ENCODE measurements around the gene OLFM2. TPM values are rescaled to one million over a fixed set of nuclear protein-coding genes. Genes with fewer than 3 reads are reported as not detected.
A peak's percentile ranks its signal among the peaks of the same experiment; 100 is the strongest.

Gene OLFM2
- total and polyA plus RNA-seq, 9 of the 15 experiments (the other 6 are each of a cell fraction or from before 2014, with no cell fraction given): 0.10 to 0.33 (median 0.23) TPM; not detected in 4

DNA sequence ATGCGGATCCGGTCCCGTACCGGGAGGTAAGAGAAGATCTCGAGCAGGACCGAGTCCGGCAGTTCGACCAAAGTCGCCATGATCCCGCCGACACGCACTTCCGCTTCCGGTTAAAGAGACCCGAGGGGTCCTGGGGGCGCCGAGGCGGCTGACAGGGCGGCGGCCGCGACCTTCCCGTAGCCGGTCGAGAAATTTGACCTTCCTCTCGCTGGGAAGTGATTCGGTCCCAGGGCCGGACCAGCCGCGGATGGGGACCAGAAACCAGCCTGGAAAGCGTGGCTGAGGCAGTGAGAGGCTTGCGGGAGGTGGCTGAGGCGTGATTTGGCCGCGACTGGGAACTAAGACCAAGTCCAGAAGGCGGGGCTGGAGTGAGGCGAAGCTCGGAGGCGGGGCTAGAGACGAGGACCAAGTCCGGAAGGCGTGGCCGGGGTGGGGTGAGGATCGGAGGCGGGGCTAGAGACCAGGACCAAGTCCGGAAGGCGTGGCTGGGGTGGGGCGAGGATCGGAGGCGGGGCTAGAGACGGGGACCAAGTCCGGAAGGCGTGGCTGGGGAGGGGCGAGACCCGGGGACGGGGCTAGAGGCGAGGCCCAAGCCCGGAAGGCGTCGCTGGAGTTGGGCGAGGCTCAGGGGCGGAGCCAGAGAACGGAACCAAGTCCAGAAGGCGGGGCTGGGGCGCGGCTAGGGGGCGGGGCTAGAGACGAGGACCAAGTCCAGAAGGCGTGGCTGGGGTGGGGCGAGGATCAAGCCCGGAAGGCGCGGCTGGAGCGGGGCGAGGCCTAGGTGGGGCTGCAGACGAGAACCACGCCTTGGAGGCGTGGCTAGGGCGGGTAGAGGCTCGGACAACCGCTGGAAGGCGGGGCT lies 117.3 kb downstream of the OLFM2 start, which contains the start of gene FBXL12:
FBXL12 (minus strand) TSS at position 346 of the 862 bp plus-strand sequence; CDS start at position 80, 266 bp downstream.
- Histone ChIP-seq H3K36me3 (ENCODE audit: control insufficient read depth, insufficient read depth, low read length) (peaks cover 20% of the 10 kb centered on the region; the same call in 2 of the 3 replicates), H3K4me3 (peak within 1 kb of the TSS; percentile 100), H3K27me3 (ENCODE audit: control insufficient read depth in 2 of 2, insufficient read depth in 2 of 2, low read length in 2 of 2) (no peaks in the 10 kb centered on the region), H3K9ac (ENCODE audit: insufficient read depth in 1 of 2, low read depth in 2 of 2, low read length in 2 of 2) (peak within 1 kb of the TSS; percentile 91 to 97), H3K4me1 (replicated peaks in 1 of 2; ENCODE audit: control insufficient read depth in 2 of 2, insufficient read depth in 2 of 2, low read length in 2 of 2) (peaks cover 14 to 19% of the 10 kb centered on the region in 2 experiments; a peak in 4 of 5 replicates), H4K20me1 (replicated peaks; ENCODE audit: control insufficient read depth, insufficient read depth, low read length) (0 out of 2 replicates have a peak, but pooled peaks cover 4% of the 10 kb centered on the region), H3K9me3 (replicated peaks; ENCODE audit: control insufficient read depth, insufficient read depth, low read depth, low read length) (peaks cover 13% of the 10 kb centered on the region), H3K4me2 (ENCODE audit: insufficient read depth, low read length) (peak within 1 kb of the TSS; percentile 97), H3K9me1 (ENCODE audit: control insufficient read depth, insufficient read depth, low read length) (no peaks in the 10 kb centered on the region), H3K27ac (ENCODE audit: extremely low read depth, low read depth, low read length) (peak within 1 kb of the TSS; percentile 87), H2AFZ (ENCODE audit: low read depth, low read length) (peak within 1 kb of the TSS; percentile 99), H3K79me2 (ENCODE audit: control insufficient read depth, insufficient read depth, low read length) (peaks cover 32% of the 10 kb centered on the region)
- in situ Hi-C loops (cut with MboI) (no loop called here), intact Hi-C loops (cut with micrococcal nuclease) (no loop called here)
- 1% methylated on average over 62 of the region's 82 CpGs for whole genome bisulfite sequencing (ENCODE audit: insufficient coverage, low coverage, missing lambda C conversion rate)
- FAIRE-seq: peak; percentile 95
- POLR2A ChIA-PET: interaction anchor here (0.5 to 1.0 kb wide), 6 partner anchors 8 to 240 kb away, joined by 3 to 8 read pairs (median 3); no protein-coding TSS in a partner anchor
- peak; percentile 94 for ATAC-seq
- CTCF ChIA-PET (ENCODE audit: low intra/inter-chr PET ratio): no interaction called here
- BruUV-seq (replicated peaks): no TSS peak
- peak; percentile 93 to 100 (median 95) for DNase-seq (ENCODE audit: extremely low read depth in 1 of 4, low spot score in 3 of 4)
- TF ChIP-seq, protein P1, sequence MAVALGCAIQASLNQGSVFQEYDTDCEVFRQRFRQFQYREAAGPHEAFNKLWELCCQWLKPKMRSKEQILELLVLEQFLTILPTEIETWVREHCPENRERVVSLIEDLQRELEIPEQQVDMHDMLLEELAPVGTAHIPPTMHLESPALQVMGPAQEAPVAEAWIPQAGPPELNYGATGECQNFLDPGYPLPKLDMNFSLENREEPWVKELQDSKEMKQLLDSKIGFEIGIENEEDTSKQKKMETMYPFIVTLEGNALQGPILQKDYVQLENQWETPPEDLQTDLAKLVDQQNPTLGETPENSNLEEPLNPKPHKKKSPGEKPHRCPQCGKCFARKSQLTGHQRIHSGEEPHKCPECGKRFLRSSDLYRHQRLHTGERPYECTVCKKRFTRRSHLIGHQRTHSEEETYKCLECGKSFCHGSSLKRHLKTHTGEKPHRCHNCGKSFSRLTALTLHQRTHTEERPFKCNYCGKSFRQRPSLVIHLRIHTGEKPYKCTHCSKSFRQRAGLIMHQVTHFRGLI (CRISPR knock-in tag; IDR thresholded peaks at IDR 0.05): no peak
- TF ChIP-seq CAMTA2 (CRISPR knock-in tag; conservative IDR thresholded peaks at IDR 0.05) (no peak), SMARCC2 (IDR thresholded peaks at IDR 0.05; ENCODE audit: low read depth) (no peak), ESRRB (CRISPR knock-in tag; IDR thresholded peaks at IDR 0.05; ENCODE audit: borderline replicate concordance) (no peak), ZNF583 (CRISPR knock-in tag; IDR thresholded peaks at IDR 0.05) (no peak), BCL6 (CRISPR knock-in tag; IDR thresholded peaks at IDR 0.05) (no peak), ZNF584 (CRISPR knock-in tag; IDR thresholded peaks at IDR 0.05; ENCODE audit: low read depth) (no peak), ZNF224 (CRISPR knock-in tag; IDR thresholded peaks at IDR 0.05) (no peak), JUND (IDR thresholded peaks at IDR 0.05; ENCODE audit: borderline replicate concordance, low read depth, low read length) (peak; percentile 30; the same call in 1 of the 2 replicates), JUND (tag; IDR thresholded peaks at IDR 0.05; ENCODE audit: borderline replicate concordance, low read depth, low read length) (no peak), KDM1A (IDR thresholded peaks at IDR 0.05) (no peak), ZNF324 (CRISPR knock-in tag; IDR thresholded peaks at IDR 0.05) (no peak)
- TF ChIP-seq, protein P2, sequence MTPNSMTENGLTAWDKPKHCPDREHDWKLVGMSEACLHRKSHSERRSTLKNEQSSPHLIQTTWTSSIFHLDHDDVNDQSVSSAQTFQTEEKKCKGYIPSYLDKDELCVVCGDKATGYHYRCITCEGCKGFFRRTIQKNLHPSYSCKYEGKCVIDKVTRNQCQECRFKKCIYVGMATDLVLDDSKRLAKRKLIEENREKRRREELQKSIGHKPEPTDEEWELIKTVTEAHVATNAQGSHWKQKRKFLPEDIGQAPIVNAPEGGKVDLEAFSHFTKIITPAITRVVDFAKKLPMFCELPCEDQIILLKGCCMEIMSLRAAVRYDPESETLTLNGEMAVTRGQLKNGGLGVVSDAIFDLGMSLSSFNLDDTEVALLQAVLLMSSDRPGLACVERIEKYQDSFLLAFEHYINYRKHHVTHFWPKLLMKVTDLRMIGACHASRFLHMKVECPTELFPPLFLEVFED (CRISPR knock-in tag; conservative IDR thresholded peaks at IDR 0.05): no peak
- TF ChIP-seq, protein P3, sequence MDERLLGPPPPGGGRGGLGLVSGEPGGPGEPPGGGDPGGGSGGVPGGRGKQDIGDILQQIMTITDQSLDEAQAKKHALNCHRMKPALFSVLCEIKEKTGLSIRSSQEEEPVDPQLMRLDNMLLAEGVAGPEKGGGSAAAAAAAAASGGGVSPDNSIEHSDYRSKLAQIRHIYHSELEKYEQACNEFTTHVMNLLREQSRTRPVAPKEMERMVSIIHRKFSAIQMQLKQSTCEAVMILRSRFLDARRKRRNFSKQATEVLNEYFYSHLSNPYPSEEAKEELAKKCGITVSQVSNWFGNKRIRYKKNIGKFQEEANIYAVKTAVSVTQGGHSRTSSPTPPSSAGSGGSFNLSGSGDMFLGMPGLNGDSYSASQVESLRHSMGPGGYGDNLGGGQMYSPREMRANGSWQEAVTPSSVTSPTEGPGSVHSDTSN (CRISPR knock-in tag; IDR thresholded peaks at IDR 0.05; ENCODE audit: low read depth): no peak
- TF ChIP-seq, protein P3 (tag; conservative IDR thresholded peaks at IDR 0.05; ENCODE audit: low read depth): no peak
